IMR-90 (cell line): ENCODE data around the gene MIER2. TPM values are rescaled to one million over a fixed set of nuclear protein-coding genes. Genes with fewer than 3 reads are reported as not detected.

Experiments used
- ATAC-seq: fragments of 200-7000 bp; cut with Tn5 transposase; 2 replicates; pipeline ENCODE4 v1.9.1; 2020; ENCODE audit warnings: low read depth, mild to moderate bottlenecking, moderate library complexity
- Bru-seq: library from RNA; stranded (reverse); fragments of 400-500 nt; gene quantifications from one replicate; lab custom pipeline; 2021; lab: Mats Ljungman, UMichigan
- BruChase-seq, 2 experiments: library from RNA; stranded (reverse); fragments of 400-500 nt; gene quantifications; one replicate each; lab custom pipeline; 2021; lab: Mats Ljungman, UMichigan
- BruUV-seq: library from RNA; stranded (reverse); fragments of 400-500 nt; replicated peaks from 2 replicates; lab custom pipeline; 2021; lab: Mats Ljungman, UMichigan
- CTCF ChIA-PET: fragments of 300-600 bp; formaldehyde crosslinking; extraction: SDS; loops from one replicate; lab custom pipeline; 2021; ENCODE audit warnings: antibody characterized with exemption; lab: Yijun Ruan, JAX
- POLR2A ChIA-PET: fragments of 300-600 bp; sonication (Branson Sonifier 250); formaldehyde crosslinking; loops from one replicate; lab custom pipeline; 2022; ENCODE audit warnings: antibody characterized with exemption; ENCODE audit not compliant: unreplicated experiment; lab: Charles Lee
- DNase-seq: peaks from one replicate; pipeline ENCODE4 v3.0.0; 2013
- H2AFZ ChIP-seq: replicated peaks from 2 replicates; pipeline ENCODE3; 2013; ENCODE audit warnings: low read length, mild to moderate bottlenecking; ENCODE audit not compliant: poor library complexity
- H2AK5ac ChIP-seq: 2 replicates; pipeline ENCODE4 v1.6.1; 2013; ENCODE audit warnings: low read depth, low read length, inconsistent platforms
- H2AK9ac ChIP-seq: replicated peaks from 2 replicates; pipeline ENCODE3; 2013; ENCODE audit warnings: mild to moderate bottlenecking, low read depth, low read length, moderate library complexity; ENCODE audit not compliant: poor library complexity
- H2BK120ac ChIP-seq: 2 replicates; pipeline ENCODE4 v1.6.1; 2013; ENCODE audit warnings: low read depth, low read length, inconsistent platforms
- H2BK15ac ChIP-seq: 3 replicates; pipeline ENCODE4 v1.6.1; 2013; ENCODE audit warnings: low read depth, low read length, inconsistent platforms
- H2BK20ac ChIP-seq: 2 replicates; pipeline ENCODE4 v1.6.1; 2013; ENCODE audit warnings: low read depth, mild to moderate bottlenecking, inconsistent platforms, low read length, moderate library complexity
- H2BK5ac ChIP-seq: 2 replicates; pipeline ENCODE4 v1.6.1; 2013; ENCODE audit warnings: mild to moderate bottlenecking, low read depth, low read length, inconsistent platforms; ENCODE audit not compliant: poor library complexity, severe bottlenecking
- H3K14ac ChIP-seq: replicated peaks from 2 replicates; pipeline ENCODE4 v1.6.1; 2013; ENCODE audit warnings: low read depth, low read length, inconsistent platforms
- H3K18ac ChIP-seq: 2 replicates; pipeline ENCODE4 v1.6.1; 2013; ENCODE audit warnings: low read depth, low read length, control low read depth
- H3K23ac ChIP-seq: 2 replicates; pipeline ENCODE4 v1.6.1; 2013; ENCODE audit warnings: low read depth, low read length, inconsistent platforms
- H3K27ac ChIP-seq: 2 replicates; pipeline ENCODE4 v1.5.1; 2013; ENCODE audit warnings: mild to moderate bottlenecking, control low read depth, low read length; ENCODE audit not compliant: insufficient read depth
- H3K27me3 ChIP-seq: 2 replicates; pipeline ENCODE4 v1.6.1; 2013; ENCODE audit warnings: low read length; ENCODE audit not compliant: control insufficient read depth, insufficient read depth
- H3K36me3 ChIP-seq: 2 replicates; pipeline ENCODE4 v1.6.1; 2013; ENCODE audit warnings: low read length, mixed read lengths; ENCODE audit not compliant: control insufficient read depth, insufficient read depth
- H3K4ac ChIP-seq: 2 replicates; pipeline ENCODE4 v1.6.1; 2013; ENCODE audit warnings: low read depth, low read length, inconsistent platforms
- H3K4me1 ChIP-seq: 2 replicates; pipeline ENCODE4 v1.6.1; 2013; ENCODE audit warnings: low read length, mixed read lengths; ENCODE audit not compliant: control insufficient read depth, insufficient read depth
- H3K4me2 ChIP-seq: 2 replicates; pipeline ENCODE4 v1.6.1; 2013; ENCODE audit warnings: low read depth, mild to moderate bottlenecking, control low read depth, low read length, moderate library complexity
- H3K4me3 ChIP-seq: 2 replicates; pipeline ENCODE4 v1.5.1; 2013; ENCODE audit warnings: low read depth, mild to moderate bottlenecking, control low read depth, low read length, moderate library complexity; ENCODE audit not compliant: insufficient read depth
- H3K56ac ChIP-seq: 2 replicates; pipeline ENCODE4 v1.6.1; 2013; ENCODE audit warnings: low read length, inconsistent platforms; ENCODE audit not compliant: insufficient read depth; ENCODE audit errors: extremely low read depth
- H3K79me1 ChIP-seq, 2 experiments: 2 replicates each; pipeline ENCODE4 v1.6.1; 2013; ENCODE audit warnings: low read length in 2 of 2, inconsistent platforms in 1 of 2, low read depth in 1 of 2
- H3K9ac ChIP-seq: 2 replicates; pipeline ENCODE4 v1.6.1; 2013; ENCODE audit warnings: low read depth, low read length, control low read depth
- H3K9me1 ChIP-seq: 2 replicates; pipeline ENCODE4 v1.6.1; 2013; ENCODE audit warnings: low read length, inconsistent platforms; ENCODE audit not compliant: insufficient read depth
- H3K9me3 ChIP-seq: 2 replicates; pipeline ENCODE4 v1.6.1; 2013; ENCODE audit warnings: low read length; ENCODE audit not compliant: control insufficient read depth, insufficient read depth
- H4K20me1 ChIP-seq: 2 replicates; pipeline ENCODE4 v1.6.1; 2013; ENCODE audit warnings: low read length, inconsistent platforms; ENCODE audit not compliant: insufficient read depth
- H4K5ac ChIP-seq: 2 replicates; pipeline ENCODE4 v1.6.1; 2013; ENCODE audit warnings: mild to moderate bottlenecking, low read depth, low read length, control low read depth
- H4K8ac ChIP-seq, 2 experiments: 2 replicates each; pipeline ENCODE4 v1.6.1; 2013; ENCODE audit warnings: low read depth in 2 of 2, low read length in 2 of 2, control low read depth in 1 of 2, inconsistent platforms in 1 of 2
- H4K91ac ChIP-seq: 2 replicates; pipeline ENCODE4 v1.6.1; 2013; ENCODE audit warnings: low read depth, low read length, inconsistent platforms; ENCODE audit not compliant: insufficient read depth
- BHLHE40 ChIP-seq: fragments of 150-350 bp; IDR thresholded peaks from 2 replicates; pipeline ENCODE4 v1.6.1; 2016; ENCODE audit warnings: mild to moderate bottlenecking, low read depth, low read length
- CTCF ChIP-seq: conservative IDR thresholded peaks from 2 replicates; pipeline ENCODE4 v1.5.1; 2012; ENCODE audit warnings: mild to moderate bottlenecking, low read depth, low read length, improper control_type of control experiment
- FOS ChIP-seq: fragments of 150-350 bp; IDR thresholded peaks from 2 replicates; pipeline ENCODE4 v1.6.1; 2016; ENCODE audit warnings: low read depth, low read length
- MAFK ChIP-seq: IDR thresholded peaks from 2 replicates; pipeline ENCODE4 v1.6.1; 2012; ENCODE audit warnings: low read depth, low read length, improper control_type of control experiment
- MAZ ChIP-seq: IDR thresholded peaks from 2 replicates; pipeline ENCODE4 v1.6.1; 2012; ENCODE audit warnings: low read depth, mild to moderate bottlenecking, low read length, improper control_type of control experiment, moderate library complexity, borderline replicate concordance
- NFE2L2 ChIP-seq: fragments of 150-350 bp; IDR thresholded peaks from 2 replicates; pipeline ENCODE4 v1.6.1; 2016; ENCODE audit warnings: low read depth, mild to moderate bottlenecking, low read length
- POLR2A ChIP-seq: IDR thresholded peaks from 2 replicates; pipeline ENCODE4 v1.6.1; 2012; ENCODE audit warnings: mild to moderate bottlenecking, low read depth, low read length
- RAD21 ChIP-seq: IDR thresholded peaks from 2 replicates; pipeline ENCODE4 v1.6.1; 2012; ENCODE audit warnings: low read length, improper control_type of control experiment
- RCOR1 ChIP-seq: IDR thresholded peaks from 2 replicates; pipeline ENCODE4 v1.6.1; 2012; ENCODE audit warnings: mild to moderate bottlenecking, low read length, improper control_type of control experiment; ENCODE audit not compliant: insufficient replicate concordance
- USF2 ChIP-seq: fragments of 150-350 bp; IDR thresholded peaks from 2 replicates; pipeline ENCODE4 v1.6.1; 2017; ENCODE audit warnings: mild to moderate bottlenecking, antibody characterized with exemption, low read length, low read depth
- WGBS, 2 experiments: methylation state at CpG; one replicate each; pipeline versions ENCODE4 v1.1.5 to v1.1.7; 2013; ENCODE audit warnings: missing lambda C conversion rate in 2 of 2; ENCODE audit not compliant: insufficient read length in 1 of 2; ENCODE audit errors: extremely low coverage in 2 of 2; 5-methylcytosine and 5-hydroxymethylcytosine counted together
- dilution Hi-C: fragments of 300-500 bp; cut with HindIII; formaldehyde crosslinking; loops from one replicate; pipeline ENCODE4 v1.14.3; 2018; ENCODE audit warnings: low sequenced_read_pairs; ENCODE audit not compliant: unreplicated experiment
- in situ Hi-C: fragments of 300-500 bp; cut with MboI; formaldehyde crosslinking; loops from 3 replicates; pipeline ENCODE4 v1.14.3; 2019; ENCODE audit warnings: low sequenced_read_pairs, inconsistent platforms, mixed read lengths
- intact Hi-C: fragments of 100-400 bp; cut with micrococcal nuclease; formaldehyde crosslinking; loops from 2 replicates; pipeline ENCODE4 v1.10.0; 2022
- long read RNA-seq: library from polyadenylated mRNA; unstranded; transcript quantifications from one replicate; pipeline ENCODE4 v2.0.0, GENCODE V29; 2021; ENCODE audit not compliant: unreplicated experiment
- polyA plus RNA-seq, 3 experiments: library from polyadenylated mRNA; depleted of rRNA; stranded (reverse); fragments of >200 nt; gene quantifications; 2 replicates each; pipeline ENCODE4 v1.2.3, GENCODE V29; 2012; ENCODE audit warnings: low replicate concordance in 1 of 3
- total RNA-seq: library from RNA; depleted of rRNA; stranded (reverse); fragments of >200 nt; gene quantifications from 2 replicates; pipeline ENCODE4 v1.2.3, GENCODE V29; 2012; rRNA removed

MIER2 gene
- total RNA-seq = 11.4 and 28.0 TPM in 2 replicates
- 28.4 and 32.3 TPM in 2 replicates for polyA plus RNA-seq (2012; rRNA removed)
- polyA plus RNA-seq (2012; cell fraction: cytosol; rRNA removed) = 12.3 and 27.2 TPM in 2 replicates
- polyA plus RNA-seq (2012; cell fraction: nucleus; rRNA removed; ENCODE audit: low replicate concordance) = 42.8 and 96.1 TPM in 2 replicates
- Bru-seq, nascent RNA = percentile 74 among the genes with signal in this experiment
- percentile 75 among the genes with signal in this experiment for BruChase-seq, experiment 1, labeled RNA remaining after a 6-hour chase
- percentile 73 among the genes with signal in this experiment for BruChase-seq, experiment 2, labeled RNA remaining after a 2-hour chase
- long read RNA-seq, full-length matches to known transcripts = 3 of 19 reads
- long read RNA-seq, partial matches to known transcripts = 8 of 19 reads
- long read RNA-seq, other reads (novel, unspliced or antisense) = 8 of 19 reads

- Histone ChIP-seq H3K79me1 (peaks cover 12 to 40% of the 10 kb centered on the region in 2 experiments; a peak in 3 of 4 replicates), H2AK9ac (peak within 1 kb of the TSS; percentile 80), H2BK5ac (peak within 1 kb of the TSS; percentile 71), H3K4me3 (peak within 1 kb of the TSS; percentile 83), H3K9me3 (no peaks in the 10 kb centered on the region), H3K4me2 (peak within 1 kb of the TSS; percentile 100), H3K23ac (peak within 1 kb of the TSS; percentile 95), H3K36me3 (peaks cover 8% of the 10 kb centered on the region), H3K27me3 (no peaks in the 10 kb centered on the region), H3K18ac (peak within 1 kb of the TSS; percentile 38; the same call in 1 of the 2 replicates), H2BK120ac (peak within 1 kb of the TSS; percentile 43; the same call in 1 of the 2 replicates), H3K4me1 (peaks cover 18% of the 10 kb centered on the region), H3K9ac (peak within 1 kb of the TSS; percentile 83), H4K8ac (peak within 1 kb of the TSS; percentile 67 to 93), H2AFZ (peak within 1 kb of the TSS; percentile 90), H3K27ac (peak within 1 kb of the TSS; percentile 68), H2AK5ac (peak within 1 kb of the TSS; percentile 89), H2BK20ac (no peak within 1 kb of the TSS), H2BK15ac (no peak within 1 kb of the TSS), H3K4ac (peak within 1 kb of the TSS; percentile 63), H3K14ac (peak within 1 kb of the TSS; percentile 97), H4K91ac (peak within 1 kb of the TSS; percentile 75), H3K56ac (peak within 1 kb of the TSS; percentile 47; the same call in 1 of the 2 replicates), H4K5ac (peak within 1 kb of the TSS; percentile 83), H4K20me1 (peaks cover 39% of the 10 kb centered on the region), H3K9me1 (peaks cover 20% of the 10 kb centered on the region)
- CTCF ChIA-PET = no interaction called here
- WGBS, 2 experiments = 9% methylated on average over 48 of the region's 77 CpGs; no CpG with 5 or more reads in 1 of the 2 experiments
- no TSS peak for BruUV-seq
- ATAC-seq (peak; percentile 94), DNase-seq (peak; percentile 68)
- intact Hi-C loops (loop anchor here (10.0 kb wide), 1 partner anchor 140 kb away; no protein-coding TSS in a partner anchor), dilution Hi-C loops (no loop called here), in situ Hi-C loops (no loop called here)
- TF ChIP-seq MAFK (no peak), MAZ (peak; percentile 59; the same call in 1 of the 2 replicates), FOS (no peak), NFE2L2 (no peak), RAD21 (no peak), RCOR1 (no peak), CTCF (no peak), POLR2A (peak; percentile 64), USF2 (0 out of 2 replicates have a peak, but pooled peaks have one; percentile 27), BHLHE40 (no peak)
- POLR2A ChIA-PET = interaction anchor here (0.6 kb wide), 1 partner anchor 56 kb away, joined by 3 read pairs; no protein-coding TSS in a partner anchor
Observed at GRCh38 chr19:344625-345319, at the start of gene MIER2. MIER2 (minus strand) TSS chr19:344796; CDS start chr19:344782, 14 bp downstream.
